NCI-H1436 (cell line): ENCODE results near the gene ATOX1.

ENCODE experiments used
- DNase-seq: peaks from one replicate; lab custom pipeline; 2025; lab: John Stamatoyannopoulos, UW

ATOX1 gene

GRCh38 chr5:151770383-151771258 is 12.2 kb upstream of the ATOX1 start:
- DNase-seq = peak; percentile 61

DNA sequence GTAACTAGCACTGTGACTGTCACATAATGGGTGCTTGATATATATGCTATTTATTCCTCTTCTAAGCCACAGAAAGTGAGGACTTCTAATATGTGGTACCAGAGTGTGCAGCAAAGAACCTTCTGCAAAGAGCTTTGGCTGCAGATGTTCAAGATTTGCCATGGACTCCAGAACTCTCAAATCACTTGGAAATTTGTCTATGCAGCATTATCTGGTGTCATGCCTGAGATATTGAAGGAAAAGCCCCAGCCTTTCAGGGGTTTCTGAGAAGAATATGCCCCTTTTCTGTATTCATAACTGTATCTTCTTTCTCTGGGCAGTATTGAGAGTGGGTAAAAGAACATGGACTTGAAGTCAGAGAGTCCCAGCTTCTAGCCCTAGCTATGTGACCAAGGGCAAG is 8.5 kb upstream of the ATOX1 start:
- DNase-seq = no peak

GRCh38 chr5:151764801-151765200 is 6.4 kb upstream of the ATOX1 start:
- no peak for DNase-seq

DNA sequence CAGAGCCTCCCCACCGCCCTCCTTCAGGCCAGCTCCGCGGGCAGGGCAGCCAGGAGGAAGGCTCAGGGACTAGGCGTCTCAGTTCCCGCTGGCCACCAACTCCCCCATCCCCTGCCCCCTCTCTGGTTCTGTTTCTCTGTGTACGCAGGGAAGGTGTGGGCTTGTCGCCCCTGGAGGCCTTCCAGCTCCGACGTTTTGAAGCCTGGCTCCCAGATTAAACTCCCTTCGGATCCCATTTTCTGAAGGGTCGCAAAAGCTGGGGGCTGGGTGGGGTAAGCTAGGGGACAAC is 346 bp downstream of the ATOX1 start:
- no peak for DNase-seq

DNA sequence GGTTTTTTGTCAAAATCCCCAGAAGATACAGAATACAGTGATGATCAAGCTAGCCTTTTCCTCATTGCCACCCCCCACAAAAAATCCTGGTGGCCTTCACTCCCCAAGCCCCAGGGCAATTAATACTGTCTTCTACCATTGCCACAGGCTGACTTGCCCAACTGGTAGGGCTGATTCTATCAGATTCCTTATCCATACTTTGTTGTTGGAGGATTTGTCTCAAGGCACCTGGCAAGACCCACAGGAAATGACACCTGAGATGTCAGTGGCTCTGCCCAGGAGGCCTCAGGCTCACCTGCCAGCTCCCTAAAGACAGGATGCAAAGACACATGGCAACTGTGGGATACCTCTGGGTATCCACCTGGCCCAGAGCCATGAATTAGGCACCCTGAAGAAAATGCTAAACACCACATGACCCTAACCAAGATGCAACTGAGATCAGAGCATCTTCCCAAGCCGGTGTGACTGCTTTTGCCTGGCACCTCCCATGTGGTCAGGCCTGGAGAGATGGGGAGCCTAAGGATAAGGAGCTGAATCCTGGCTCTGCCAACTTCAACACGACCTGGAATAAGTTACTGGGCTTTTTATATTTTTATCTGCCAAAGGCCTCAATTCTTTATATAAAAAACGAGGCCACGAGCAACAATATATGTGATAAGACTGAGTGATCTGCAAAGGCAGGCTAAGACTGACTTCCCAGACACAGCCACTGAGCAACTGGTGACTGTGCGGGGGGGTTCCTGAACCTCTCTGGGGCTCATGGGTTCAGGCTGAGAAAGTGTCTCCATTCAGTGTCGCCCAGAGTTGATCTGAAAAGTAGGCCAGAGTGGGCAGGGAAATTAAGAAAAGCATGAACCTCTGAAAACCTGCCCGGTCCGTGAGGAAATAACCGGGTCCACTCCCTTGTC is 944 bp downstream of the ATOX1 start:
- DNase-seq = no peak

DNA sequence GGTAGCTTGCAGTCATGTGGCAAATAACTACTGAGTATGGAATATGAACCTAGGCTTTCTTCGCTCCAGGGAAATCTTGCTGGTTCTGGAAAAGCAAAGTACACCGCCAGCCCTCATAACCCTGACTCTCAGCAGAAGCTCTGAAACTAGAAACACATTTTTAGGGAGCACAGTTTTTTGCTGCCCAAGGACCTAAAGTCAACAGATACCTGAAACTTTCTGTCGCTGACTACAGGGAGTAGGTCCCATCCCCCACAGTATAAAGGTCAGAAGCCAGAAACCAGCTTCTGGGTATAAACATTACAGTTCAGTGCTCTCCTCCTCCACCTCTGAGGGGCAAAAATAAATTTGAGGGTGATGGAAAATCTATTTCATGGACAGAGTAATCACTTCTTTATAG is 3.0 kb downstream of the ATOX1 start:
- DNase-seq = no peak

DNA sequence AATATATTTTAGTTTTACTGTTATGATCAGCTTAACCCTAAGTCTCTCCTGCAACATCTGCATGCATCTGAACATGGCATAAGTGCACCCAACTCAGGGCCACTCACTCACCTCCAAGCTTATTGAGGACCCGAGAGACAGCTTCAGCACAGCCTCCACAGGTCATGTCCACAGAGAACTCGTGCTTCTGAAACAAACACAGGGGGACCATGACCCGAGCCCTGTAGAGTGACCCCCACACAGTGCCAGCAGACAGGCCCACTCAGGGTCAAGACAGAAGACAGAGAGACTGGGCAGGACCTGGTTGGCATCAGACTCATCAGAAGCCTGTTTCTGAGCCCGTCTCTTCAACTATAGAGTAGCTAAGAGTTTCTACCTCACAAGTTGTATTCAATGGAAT is 6.8 kb downstream of the ATOX1 start:
- no peak for DNase-seq

DNA sequence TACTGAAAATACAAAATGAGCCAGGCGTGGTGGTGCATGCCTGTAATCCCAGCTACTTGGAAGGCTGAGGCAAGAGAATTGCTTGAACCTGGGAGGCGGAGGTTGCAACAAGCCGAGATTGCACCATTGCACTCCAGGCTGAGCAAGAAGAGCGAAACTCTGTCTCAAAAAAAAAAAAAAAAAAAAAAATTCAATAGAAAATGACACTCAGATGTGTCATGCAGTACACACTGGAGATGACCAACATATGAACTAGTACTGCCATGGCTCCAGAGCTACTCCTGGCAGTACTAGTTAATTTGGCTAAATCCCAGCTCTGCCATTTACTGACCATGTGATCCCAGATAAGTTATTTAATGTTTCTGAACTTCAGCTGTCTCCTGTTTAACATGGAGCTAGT is 7.3 kb downstream of the ATOX1 start:
- DNase-seq = no peak

GRCh38 chr5:151750121-151750520 is 8.3 kb downstream of the ATOX1 start:
- no peak for DNase-seq

DNA sequence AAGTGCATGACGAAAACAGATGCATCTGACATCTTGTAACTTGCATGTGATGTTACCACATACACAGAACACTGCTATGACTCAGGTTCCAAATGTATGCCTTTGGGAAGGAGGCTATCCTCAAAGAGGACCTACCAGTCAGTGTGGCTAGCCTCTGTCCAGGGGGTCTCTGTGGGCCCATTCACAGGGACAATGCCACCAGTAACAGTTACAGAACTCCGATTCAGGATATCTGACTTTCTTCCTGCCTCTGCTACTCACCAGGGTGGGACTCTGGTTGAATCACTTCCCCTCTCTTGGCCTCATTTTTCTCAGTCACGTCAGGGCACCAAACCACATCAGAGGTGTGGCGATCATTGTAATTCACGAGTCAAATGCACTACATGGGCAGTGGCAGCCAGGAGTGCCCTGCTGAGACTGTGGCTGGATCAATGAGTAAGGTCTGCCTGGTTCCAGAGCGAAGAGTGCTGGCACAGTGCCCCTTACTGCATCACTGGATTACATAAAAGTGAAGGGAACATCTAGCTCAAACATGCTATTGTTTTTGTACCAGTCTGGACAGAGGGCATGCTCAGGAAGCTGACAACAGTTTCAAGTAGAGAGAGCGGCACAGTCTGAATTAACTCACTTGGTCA is 13.2 kb downstream of the ATOX1 start:
- DNase-seq = no peak

DNA sequence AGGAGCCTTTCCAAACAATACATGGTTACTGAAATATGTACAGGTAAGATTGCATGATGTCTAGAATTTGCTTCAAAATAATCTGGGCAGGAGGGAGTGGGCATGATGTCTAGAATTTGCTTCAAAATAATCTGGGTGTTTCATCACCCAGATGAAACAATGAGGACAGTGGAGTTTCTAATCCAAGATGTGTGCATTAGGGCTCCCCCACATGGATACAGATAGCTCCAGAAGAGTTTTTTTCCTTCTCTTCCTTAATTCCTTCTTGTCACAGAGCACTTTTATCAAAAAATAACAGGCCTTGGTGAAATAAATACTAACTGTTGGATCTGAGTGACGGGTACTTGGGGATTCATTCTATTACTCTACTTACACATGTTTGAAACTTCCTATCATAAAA is 14.9 kb downstream of the ATOX1 start:
- DNase-seq = no peak

- no peak for DNase-seq
Measured at GRCh38 chr5:151742870-151743294, 15.5 kb downstream of the ATOX1 start.

DNA sequence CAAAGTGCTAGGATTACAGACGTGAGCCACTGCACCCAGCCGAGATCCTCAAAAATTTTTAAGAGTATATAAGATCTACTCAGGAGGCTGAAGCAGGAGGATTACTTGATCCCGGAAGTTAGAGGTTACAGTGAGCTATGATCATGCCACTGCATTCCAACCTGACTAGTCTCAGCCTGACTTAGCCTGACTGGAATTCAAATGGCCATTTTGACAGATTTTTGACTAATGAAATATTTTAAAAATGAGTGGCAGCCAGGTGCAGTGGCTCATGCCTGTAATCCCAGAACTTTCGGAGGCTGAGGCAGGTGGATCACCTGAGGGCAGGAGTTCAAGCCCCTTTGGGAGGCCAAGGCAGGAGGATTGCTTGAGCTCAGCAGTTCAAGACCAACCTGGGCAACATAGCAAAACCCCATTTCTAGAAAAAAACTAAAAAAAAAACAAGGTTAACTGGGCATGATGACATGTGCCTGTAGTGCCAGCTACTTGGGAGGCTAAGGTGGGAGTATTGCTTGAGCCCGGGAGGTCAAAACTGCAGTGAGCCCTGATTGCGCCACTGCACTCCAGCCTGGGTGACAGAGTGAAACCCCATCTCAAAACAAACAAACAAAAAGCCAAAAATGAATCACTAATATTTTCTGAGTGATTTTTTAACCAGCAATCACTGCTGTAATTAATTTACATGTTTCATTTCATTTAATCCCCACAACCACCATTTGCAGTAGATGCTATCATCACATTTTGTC is 16.6 kb downstream of the ATOX1 start:
- DNase-seq = no peak

GRCh38 chr5:151740958-151741373 is 17.5 kb downstream of the ATOX1 start:
- DNase-seq = no peak

DNA sequence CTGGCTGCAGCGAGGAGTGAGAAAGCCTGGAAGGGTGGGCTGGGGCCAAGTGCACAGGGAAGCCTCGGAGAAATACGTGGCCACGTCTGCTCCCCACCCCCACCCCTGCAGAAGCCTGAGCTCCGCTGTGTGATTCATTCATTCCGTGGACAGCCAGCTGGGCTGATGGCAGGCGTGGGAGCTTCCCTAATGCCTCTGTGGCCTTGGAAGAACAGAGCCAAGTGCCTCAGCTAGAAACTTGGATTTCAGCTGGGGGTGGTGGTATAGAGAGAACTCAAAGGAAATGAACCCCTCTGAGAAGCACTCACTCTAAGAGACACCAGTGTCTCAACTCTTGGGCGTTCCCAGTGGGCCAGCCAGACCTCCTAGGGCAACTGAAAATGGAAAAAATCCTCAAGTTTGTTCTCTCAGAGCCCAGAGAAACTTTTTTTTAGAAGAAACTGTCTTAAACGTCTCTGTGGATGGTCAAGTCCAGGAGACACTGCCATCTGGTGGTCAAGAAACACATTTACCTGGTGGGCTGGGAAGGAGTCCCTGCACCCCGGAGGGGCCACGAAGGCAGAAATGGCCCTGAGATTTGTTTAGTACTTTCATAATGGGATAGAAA is 18.0 kb downstream of the ATOX1 start:
- DNase-seq = peak; percentile 5

DNA sequence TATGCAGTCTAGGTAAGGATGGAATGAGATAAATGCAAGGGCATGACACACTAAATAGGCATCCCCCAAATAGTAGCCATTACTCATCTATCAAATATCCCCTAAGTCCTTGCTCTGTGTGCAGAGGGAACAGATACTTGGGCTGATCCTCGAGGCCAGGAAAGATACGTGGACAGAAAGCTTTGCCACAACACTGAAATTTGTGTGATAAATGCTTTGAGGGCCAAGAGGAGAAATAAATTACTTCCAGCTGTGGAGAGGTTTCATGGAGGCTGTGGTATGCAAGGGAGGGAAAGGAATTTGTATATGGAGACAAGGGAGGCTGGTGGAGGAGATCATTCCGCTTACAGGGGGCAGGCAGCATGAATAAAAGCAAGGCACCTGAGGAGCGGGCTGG is 18.5 kb downstream of the ATOX1 start:
- DNase-seq = no peak

GRCh38 chr5:151739395-151739794 is 19.0 kb downstream of the ATOX1 start:
- DNase-seq = no peak

DNA sequence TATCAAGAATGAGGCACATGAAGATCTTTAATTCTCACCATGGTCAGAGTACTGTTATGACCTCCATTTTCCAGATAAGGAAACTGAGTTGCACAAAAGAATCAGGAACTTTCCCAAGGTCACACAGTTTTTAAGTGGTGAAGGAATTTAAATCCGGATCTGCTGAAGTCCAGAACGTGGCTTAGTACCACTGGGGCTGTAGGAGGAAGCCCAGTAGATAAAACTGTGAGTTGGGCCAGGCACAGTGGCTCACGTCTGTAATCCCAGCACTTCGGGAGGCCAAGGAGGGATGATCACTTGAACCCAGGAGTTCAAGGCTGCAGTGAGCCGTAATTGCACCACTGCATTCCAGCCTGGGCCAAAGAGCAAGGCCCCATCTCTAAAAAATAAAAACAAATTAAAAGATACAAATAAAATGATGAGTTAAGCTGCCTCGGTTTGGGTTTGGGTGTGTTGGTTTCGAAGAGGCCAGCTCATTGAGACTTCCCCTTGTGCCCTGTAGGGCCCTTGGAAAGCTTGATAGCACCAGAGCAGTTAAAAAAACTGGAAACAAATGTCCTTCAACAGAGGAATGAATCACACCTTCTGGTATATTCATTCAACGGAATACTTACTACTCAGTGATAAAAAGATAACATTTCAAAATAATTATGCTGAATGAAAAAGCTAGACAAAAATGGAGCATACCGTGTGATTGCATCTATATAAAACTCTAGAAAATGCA is 20.1 kb downstream of the ATOX1 start:
- no peak for DNase-seq

- DNase-seq = no peak
Measured at GRCh38 chr5:151737431-151737830, 21.0 kb downstream of the ATOX1 start.

- no peak for DNase-seq
Measured at GRCh38 chr5:151735646-151736045, 22.8 kb downstream of the ATOX1 start.

GRCh38 chr5:151734064-151734408 is 24.4 kb downstream of the ATOX1 start:
- DNase-seq = no peak
